ENCODE results near the gene PALB2. TPM values are rescaled to one million over a fixed set of nuclear protein-coding genes. Genes with fewer than 3 reads are reported as not detected.
A peak's percentile ranks its signal among the peaks of the same experiment; 100 is the strongest.
"Not testable (repeated sequence)": the region's sequence is repeated elsewhere in the genome, so short reads cannot be mapped to it uniquely, and the experiment has no call there.

Gene PALB2
- polyA plus RNA-seq, 10 donors, result 7.2 to 13.8 (median 10.0) TPM

- no peak for DNase-seq
Measured at GRCh38 chr16:23650674-23651416, 9.7 kb upstream of the PALB2 start.

GRCh38 chr16:23642246-23642774 is 1.2 kb upstream of the PALB2 start:
- peak in 1 of 3 donors; percentile 5 for DNase-seq

GRCh38 chr16:23640615-23640930 is 537 bp downstream of the PALB2 start:
- peak in 1 of 3 donors; percentile 0 for DNase-seq

- DNase-seq, result no peak
Measured at GRCh38 chr16:23635958-23636357, 5.2 kb downstream of the PALB2 start.

GRCh38 chr16:23634461-23635036 is 6.6 kb downstream of the PALB2 start:
- DNase-seq, result no peak

- DNase-seq, result not testable (repeated sequence)
Measured at GRCh38 chr16:23631874-23632273, 9.2 kb downstream of the PALB2 start.

GRCh38 chr16:23629516-23629915 is 11.6 kb downstream of the PALB2 start:
- DNase-seq, result no peak

- DNase-seq, result no peak
Measured at GRCh38 chr16:23624092-23624491, 17.0 kb downstream of the PALB2 start.

- DNase-seq, result no peak
Measured at GRCh38 chr16:23615805-23616204, 25.3 kb downstream of the PALB2 start.

- no peak for DNase-seq
Measured at GRCh38 chr16:23611936-23612335, 29.2 kb downstream of the PALB2 start.

GRCh38 chr16:23610905-23611304 is 30.2 kb downstream of the PALB2 start:
- not testable (repeated sequence) for DNase-seq

- DNase-seq, result no peak
Measured at GRCh38 chr16:23609929-23610328, 31.2 kb downstream of the PALB2 start.

- no peak for DNase-seq
Measured at GRCh38 chr16:23608194-23608593, 32.9 kb downstream of the PALB2 start.

GRCh38 chr16:23607726-23608125 is 33.4 kb downstream of the PALB2 start:
- no peak for DNase-seq

GRCh38 chr16:23597003-23597756 is 43.9 kb downstream of the PALB2 start:
- DNase-seq, result peak in 2 of 3 donors; percentile 4 to 20

- peak; percentile 87 to 97 (median 91) for DNase-seq
Measured at GRCh38 chr16:23595951-23596720, 45.0 kb downstream of the PALB2 start, which contains the start of gene NDUFAB1. Gene NDUFAB1 (minus strand): TSS chr16:23596316. CDS start chr16:23596290, 26 bp downstream.

- DNase-seq, result peak in 1 of 3 donors; percentile 5
Measured at GRCh38 chr16:23595246-23595950, 45.7 kb downstream of the PALB2 start.

GRCh38 chr16:23594186-23594585 is 46.9 kb downstream of the PALB2 start:
- no peak for DNase-seq

- DNase-seq, result no peak
Measured at GRCh38 chr16:23590181-23590580, 50.9 kb downstream of the PALB2 start.

- peak in 1 of 3 donors; percentile 33 for DNase-seq
Measured at GRCh38 chr16:23587726-23588125, 53.4 kb downstream of the PALB2 start.
